Progenitor cell of endocrine pancreas (in vitro differentiated cells): Measurements from ENCODE around the gene ABHD13. TPM values are rescaled to one million over a fixed set of nuclear protein-coding genes. Genes with fewer than 3 reads are reported as not detected.

Experiments used
- DNase-seq: peaks from one replicate; pipeline ENCODE4 v3.0.0; 2021; ENCODE audit warnings: low spot score; ENCODE audit not compliant: unreplicated experiment
- H3K27ac Mint-ChIP-seq: 2 replicates; pipeline ENCODE4 v1.8.0; 2021; ENCODE audit warnings: mild to moderate bottlenecking, moderate library complexity, mixed read lengths
- H3K27me3 Mint-ChIP-seq: 2 replicates; pipeline ENCODE4 v1.8.0; 2021; ENCODE audit warnings: mixed read lengths
- H3K36me3 Mint-ChIP-seq: 2 replicates; pipeline ENCODE4 v1.8.0; 2022; ENCODE audit warnings: mixed read lengths; ENCODE audit not compliant: insufficient read depth
- H3K4me1 Mint-ChIP-seq: 2 replicates; pipeline ENCODE4 v1.8.0; 2021; ENCODE audit warnings: low read depth, mixed read lengths
- H3K4me3 Mint-ChIP-seq: 2 replicates; pipeline ENCODE4 v1.8.0; 2021; ENCODE audit warnings: low read depth, mild to moderate bottlenecking, moderate library complexity, mixed read lengths
- H3K9me3 Mint-ChIP-seq: 2 replicates; pipeline ENCODE4 v1.8.0; 2021; ENCODE audit warnings: low read depth, mixed read lengths
- total RNA-seq: library from RNA; stranded (reverse); gene quantifications from 2 replicates; pipeline ENCODE4 v1.2.1, GENCODE V29; 2021
- TF ChIP-seq, protein P1 (sequence below): fragments of 200-600 bp; sonication (generic); IDR thresholded peaks from one replicate; pipeline ENCODE4 v1.5.0; 2021; ENCODE audit warnings: antibody characterized with exemption, mild to moderate bottlenecking; ENCODE audit not compliant: unreplicated experiment

Gene ABHD13
- total RNA-seq, 1 donor from 2014 or later = 20.9 TPM

DNA sequence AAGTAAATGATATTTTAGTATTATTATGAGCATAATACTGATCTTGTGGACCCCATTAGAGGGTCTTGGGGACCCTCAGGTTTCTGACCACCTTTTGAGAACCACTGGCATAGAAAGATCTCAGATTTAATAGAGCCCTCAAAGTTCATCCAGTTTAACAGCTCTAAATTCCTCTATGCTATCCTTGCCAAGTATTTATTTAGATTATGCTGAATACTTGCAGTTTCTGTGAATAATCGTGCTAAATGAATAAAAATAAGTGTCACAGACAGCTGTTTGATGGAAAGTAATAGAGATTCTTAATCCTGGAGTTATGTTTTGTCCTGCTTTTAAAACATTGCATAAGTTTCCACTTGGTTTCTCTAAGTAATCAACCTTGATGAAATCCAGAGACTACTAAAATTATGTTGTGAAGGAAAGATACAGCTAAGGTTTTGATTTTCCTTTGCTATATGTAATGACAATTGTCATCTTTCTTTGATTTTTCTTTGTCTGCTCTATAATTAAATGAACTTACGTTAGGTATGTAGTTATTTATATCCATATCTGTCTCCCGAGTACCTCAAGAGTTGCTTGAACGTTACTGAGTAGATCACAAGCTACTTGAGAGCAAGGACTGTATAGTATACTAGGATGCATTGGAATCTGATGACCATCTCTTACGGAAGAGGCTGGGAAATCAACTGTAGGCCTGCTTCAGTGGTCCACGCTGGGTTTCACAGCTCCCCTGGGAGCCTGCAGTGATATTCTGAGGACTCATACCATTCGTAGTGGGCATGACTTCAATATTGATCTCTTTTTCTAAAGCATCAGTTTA, 5.7 kb downstream of the ABHD13 start:
- peaks cover 64% of the 10 kb centered on the region for H3K4me1 Mint-ChIP-seq
- peak overlapping the region; percentile 83 for H3K27ac Mint-ChIP-seq
- no peaks in the 10 kb centered on the region for H3K9me3 Mint-ChIP-seq
- H3K36me3 Mint-ChIP-seq = no peaks in the 10 kb centered on the region
- no peaks in the 10 kb centered on the region for H3K27me3 Mint-ChIP-seq
- DNase-seq = no peak
- TF ChIP-seq, protein P1, sequence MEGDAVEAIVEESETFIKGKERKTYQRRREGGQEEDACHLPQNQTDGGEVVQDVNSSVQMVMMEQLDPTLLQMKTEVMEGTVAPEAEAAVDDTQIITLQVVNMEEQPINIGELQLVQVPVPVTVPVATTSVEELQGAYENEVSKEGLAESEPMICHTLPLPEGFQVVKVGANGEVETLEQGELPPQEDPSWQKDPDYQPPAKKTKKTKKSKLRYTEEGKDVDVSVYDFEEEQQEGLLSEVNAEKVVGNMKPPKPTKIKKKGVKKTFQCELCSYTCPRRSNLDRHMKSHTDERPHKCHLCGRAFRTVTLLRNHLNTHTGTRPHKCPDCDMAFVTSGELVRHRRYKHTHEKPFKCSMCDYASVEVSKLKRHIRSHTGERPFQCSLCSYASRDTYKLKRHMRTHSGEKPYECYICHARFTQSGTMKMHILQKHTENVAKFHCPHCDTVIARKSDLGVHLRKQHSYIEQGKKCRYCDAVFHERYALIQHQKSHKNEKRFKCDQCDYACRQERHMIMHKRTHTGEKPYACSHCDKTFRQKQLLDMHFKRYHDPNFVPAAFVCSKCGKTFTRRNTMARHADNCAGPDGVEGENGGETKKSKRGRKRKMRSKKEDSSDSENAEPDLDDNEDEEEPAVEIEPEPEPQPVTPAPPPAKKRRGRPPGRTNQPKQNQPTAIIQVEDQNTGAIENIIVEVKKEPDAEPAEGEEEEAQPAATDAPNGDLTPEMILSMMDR = no peak
- no peak overlapping the region for H3K4me3 Mint-ChIP-seq

DNA sequence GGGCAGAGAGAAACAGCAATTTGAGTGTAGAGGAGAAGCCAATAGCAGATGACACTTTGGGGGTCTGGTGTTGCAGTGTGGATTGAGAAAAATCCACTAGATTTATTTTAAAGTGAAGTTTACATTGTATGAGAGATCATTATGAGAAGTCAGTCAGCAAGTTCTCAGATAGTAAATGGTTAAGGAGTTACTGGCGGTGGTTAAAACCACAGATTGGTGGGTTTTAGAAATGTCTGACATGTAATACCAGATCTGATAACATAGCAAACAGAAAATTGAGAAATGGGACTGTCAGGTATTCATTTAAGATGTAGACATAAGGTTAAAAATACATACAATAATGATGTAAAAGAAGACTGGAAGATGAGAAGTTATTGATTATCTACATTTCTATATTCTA, 7.2 kb downstream of the ABHD13 start:
- Mint-ChIP-seq H3K27me3 (no peaks in the 10 kb centered on the region), H3K4me1 (peaks cover 63% of the 10 kb centered on the region), H3K9me3 (no peaks in the 10 kb centered on the region), H3K4me3 (no peak overlapping the region), H3K27ac (peak overlapping the region; percentile 75), H3K36me3 (peaks cover 10% of the 10 kb centered on the region)
- TF ChIP-seq, protein P1 = no peak
- no peak for DNase-seq

GRCh38 chr13:108226184-108226583, 8.0 kb downstream of the ABHD13 start:
- H3K4me1 Mint-ChIP-seq = peaks cover 64% of the 10 kb centered on the region
- peaks cover 10% of the 10 kb centered on the region for H3K36me3 Mint-ChIP-seq
- peak overlapping the region; percentile 42 for H3K4me3 Mint-ChIP-seq
- TF ChIP-seq, protein P1 = no peak
- no peak for DNase-seq
- no peaks in the 10 kb centered on the region for H3K27me3 Mint-ChIP-seq
- H3K27ac Mint-ChIP-seq = peak overlapping the region; percentile 75
- H3K9me3 Mint-ChIP-seq = no peaks in the 10 kb centered on the region

DNA sequence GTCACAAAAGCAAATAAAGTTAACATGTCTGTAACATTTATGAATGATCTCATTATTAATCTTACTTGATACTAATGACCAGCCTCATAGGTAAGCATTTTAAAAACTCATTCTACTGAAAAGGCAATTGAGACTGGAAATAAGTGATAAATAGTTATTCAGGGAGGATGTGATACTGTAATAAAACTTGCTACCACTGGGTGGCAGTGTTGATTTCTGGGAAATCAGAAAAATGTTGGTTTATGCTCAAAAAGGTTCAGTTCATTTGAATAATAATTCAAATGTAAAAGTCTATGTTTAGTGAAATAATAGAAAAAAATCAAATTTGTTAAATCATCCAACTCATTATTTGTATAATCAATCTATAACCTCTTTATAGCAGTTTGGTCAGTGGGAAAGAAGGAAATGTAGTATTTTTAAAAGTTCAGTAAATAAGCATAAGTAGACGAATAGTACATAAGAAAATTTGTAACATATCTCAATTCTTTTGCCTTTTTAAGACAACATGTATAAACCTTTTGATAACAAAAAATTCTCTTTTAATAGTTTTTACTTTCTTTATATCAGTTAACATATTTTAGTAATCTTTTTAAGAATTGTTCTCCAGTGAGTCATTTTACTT, 9.6 kb downstream of the ABHD13 start:
- H3K36me3 Mint-ChIP-seq = peaks cover 10% of the 10 kb centered on the region

DNA sequence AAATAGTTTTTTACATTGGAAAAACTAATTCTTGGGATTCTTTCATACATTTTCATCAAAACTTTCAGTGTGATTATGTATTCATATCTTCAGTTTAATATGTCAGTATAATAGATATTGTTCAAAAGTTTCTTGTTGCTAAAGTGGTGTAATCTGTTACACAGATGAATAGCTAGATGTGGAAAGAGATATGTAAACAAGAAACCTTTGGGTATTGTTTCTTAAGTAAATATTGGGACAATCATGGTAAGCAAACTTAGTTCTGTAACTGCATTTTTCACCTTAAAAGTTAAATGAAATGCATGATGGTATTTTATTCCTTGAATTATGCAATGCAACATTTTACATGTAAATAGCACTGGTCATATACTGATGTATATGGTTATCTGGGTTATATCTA, 12.2 kb downstream of the ABHD13 start:
- peaks cover under 1% of the 10 kb centered on the region for H3K9me3 Mint-ChIP-seq
- H3K4me1 Mint-ChIP-seq = peaks cover 48% of the 10 kb centered on the region
- TF ChIP-seq, protein P1 = no peak
- no peaks in the 10 kb centered on the region for H3K27me3 Mint-ChIP-seq
- H3K4me3 Mint-ChIP-seq = peak overlapping the region; percentile 27
- H3K36me3 Mint-ChIP-seq = peaks cover 16% of the 10 kb centered on the region
- no peak for DNase-seq
- peak overlapping the region; percentile 81 for H3K27ac Mint-ChIP-seq

More for the DNA sequence above, 9.6 kb downstream of the ABHD13 start:
- TF ChIP-seq, protein P1 = peak; percentile 89
- Mint-ChIP-seq H3K27ac (peak overlapping the region; percentile 94), H3K4me3 (peak overlapping the region; percentile 55), H3K4me1 (peaks cover 60% of the 10 kb centered on the region), H3K27me3 (no peaks in the 10 kb centered on the region), H3K9me3 (no peaks in the 10 kb centered on the region)
- DNase-seq = peak; percentile 11
